SIG-M5 treated with dmso at 0.1 percent for 504 hours (cell line): ENCODE results near the gene EXOSC3.
A peak's percentile ranks its signal among the peaks of the same experiment; 100 is the strongest.
"Not testable (repeated sequence)": the region's sequence is repeated elsewhere in the genome, so short reads cannot be mapped to it uniquely, and the experiment has no call there.

Experiments used
- DNase-seq: peaks from one replicate; lab custom pipeline; 2025; ENCODE audit not compliant: unreplicated experiment; lab: John Stamatoyannopoulos, UW

EXOSC3 gene

DNA sequence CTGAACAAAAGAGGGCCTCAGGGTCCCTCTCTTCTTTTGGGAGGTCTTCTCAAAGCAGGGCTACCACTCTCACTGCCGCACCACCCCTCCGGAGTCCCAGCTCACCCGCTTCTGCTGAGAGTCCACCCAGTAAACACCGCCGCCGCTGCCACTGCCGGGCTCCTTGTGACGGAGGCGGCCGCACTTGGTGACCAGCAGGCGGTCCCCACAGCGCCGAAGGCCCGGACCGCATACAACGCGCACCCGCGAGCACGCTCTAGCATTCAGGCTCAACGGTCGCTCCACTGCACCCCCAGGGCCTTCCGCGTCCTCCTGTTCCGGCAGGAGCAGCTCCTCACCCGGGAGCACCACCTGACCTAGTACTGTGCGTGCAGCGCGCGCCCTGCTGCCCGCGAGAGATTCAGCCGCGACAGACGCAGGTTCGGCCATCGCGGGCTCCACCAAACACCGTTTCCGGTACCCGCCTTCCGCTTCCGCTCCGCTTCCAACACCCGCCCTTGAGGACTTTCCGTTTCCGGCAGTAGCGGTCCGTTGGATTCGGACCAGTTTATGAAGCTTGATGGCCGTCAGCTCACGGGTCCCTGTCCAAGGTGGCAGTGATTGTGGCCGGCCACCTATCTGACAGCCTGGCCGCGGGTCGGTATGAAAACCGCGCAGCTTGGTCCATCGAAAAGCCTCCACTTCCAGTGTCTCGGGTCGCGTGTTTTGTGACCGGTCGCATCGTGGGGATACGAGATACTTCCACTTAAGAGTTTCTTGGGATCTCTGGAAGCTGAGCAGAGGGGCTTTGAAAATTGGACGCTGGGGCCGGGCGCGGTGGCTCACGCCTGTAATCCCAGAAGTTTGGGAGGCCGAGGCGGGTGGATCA lies at the start of gene EXOSC3:
TSS of gene EXOSC3 (minus strand) at position 449 of the 868 bp plus-strand sequence. CDS start at position 429, 20 bp downstream.
- DNase-seq = peak; percentile 91

DNA sequence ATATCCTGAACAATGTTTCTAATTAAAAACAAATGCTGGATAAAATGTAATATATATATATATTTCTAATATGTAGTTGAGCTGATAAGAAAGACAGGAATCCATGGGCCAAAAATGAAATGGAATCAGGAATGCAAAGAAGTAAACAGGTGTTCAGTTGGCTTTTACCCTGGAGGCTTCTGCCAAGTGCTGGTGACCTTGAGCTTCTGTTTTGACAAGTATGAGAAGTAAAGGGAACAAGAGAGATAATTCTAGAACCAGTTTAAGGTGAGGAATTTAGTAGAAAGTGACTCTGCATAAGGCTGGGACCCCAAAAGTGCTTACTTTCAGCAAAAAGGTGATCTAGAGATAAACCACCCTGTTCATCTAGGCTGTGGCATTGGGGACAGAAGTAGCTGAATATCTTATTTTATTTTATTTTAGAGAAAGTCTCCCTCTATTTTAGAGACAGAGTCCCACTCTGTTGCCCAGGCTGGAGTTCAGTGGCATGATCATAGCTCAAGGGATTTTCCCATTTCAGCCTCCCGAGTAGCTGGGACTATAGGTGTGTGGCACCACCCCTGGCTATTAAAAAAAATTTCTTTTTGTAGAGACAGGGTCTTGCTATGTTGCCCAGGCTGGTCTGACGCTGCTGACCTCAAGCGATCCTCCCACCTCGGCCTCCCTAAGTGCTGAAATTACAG lies 42.8 kb upstream of the EXOSC3 start:
- no peak for DNase-seq

DNA sequence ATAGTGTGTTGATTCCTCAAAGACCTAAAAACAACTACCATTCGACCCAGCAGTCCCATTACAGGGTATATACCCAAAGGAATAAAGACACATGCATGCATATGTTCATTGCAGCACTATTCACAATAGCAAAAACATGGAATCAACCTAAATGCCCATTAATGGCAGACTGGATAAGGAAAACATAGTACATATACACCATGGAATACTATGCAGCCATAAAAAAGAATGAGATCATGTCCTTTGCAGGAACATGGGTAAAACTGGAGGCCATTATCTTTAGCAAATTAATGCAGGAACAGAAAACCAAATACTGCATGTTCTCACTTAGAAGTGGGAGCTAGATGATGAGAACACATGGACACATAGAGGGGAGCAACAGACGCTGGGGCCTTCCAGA lies 40.3 kb upstream of the EXOSC3 start:
- DNase-seq = not testable (repeated sequence)

DNA sequence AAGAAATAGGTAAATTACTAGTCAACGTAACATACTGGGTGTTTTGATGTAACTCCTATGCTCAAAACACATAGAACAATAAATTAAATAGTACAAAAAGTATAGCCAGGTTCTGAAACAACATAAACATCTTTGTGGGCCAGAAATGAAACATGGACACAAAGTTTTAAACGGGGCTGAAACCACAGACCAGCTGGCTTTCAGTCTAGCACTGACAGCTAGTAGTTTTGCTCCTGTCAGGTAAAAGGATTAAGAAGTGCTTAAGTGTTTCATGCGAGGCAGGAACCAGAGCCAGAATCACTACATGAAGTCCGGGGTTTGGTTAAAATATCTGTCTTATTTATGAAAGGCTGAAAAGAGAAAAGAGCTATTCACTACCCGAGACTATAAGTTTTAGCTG lies 35.3 kb upstream of the EXOSC3 start:
- no peak for DNase-seq

DNA sequence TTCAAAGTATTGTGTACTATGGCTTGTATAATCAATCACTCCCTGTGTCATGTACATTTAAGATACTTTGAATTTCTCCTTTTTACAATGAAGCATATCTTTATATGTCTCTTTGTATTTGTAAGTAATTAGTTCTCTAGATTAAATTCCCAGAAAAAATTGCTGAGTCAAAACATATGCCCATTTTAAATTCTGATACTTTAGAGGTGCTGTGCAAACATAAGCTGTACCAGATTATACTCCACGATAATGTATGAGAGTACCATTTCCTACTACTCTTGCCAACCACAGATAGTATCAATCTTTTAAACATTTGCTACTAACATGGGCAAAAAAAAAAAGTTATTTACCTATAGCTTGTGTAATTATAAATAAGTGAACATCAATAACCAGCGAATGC lies 34.0 kb upstream of the EXOSC3 start:
- no peak for DNase-seq

DNA sequence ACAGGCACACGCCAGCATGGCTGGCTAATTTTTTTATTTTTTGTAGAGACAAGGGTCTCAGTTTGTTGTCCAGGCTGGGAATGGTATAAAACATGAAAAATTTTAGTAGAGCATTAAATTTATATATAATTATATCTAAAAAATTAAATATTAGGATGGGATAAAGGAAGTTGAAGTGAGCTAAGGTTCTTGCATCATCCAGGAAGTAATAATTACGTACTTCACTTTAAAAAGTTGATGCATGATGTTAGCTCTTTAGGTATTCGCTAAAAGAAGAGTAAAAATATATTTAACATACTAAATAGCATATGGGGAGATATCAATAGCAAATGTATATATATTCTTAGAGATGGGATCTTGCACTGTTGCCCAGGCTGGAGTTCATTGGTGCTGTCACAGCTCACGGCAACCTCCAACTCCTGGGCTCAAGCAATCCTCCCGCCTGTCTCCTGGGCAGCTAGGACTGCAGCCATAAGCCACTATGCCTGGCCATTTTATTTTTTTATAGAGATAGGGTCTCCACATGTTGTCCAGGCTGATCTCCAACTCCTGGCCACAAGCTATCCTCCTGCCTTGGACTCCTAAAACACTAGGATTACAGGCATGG lies 28.0 kb upstream of the EXOSC3 start:
- no peak for DNase-seq

DNA sequence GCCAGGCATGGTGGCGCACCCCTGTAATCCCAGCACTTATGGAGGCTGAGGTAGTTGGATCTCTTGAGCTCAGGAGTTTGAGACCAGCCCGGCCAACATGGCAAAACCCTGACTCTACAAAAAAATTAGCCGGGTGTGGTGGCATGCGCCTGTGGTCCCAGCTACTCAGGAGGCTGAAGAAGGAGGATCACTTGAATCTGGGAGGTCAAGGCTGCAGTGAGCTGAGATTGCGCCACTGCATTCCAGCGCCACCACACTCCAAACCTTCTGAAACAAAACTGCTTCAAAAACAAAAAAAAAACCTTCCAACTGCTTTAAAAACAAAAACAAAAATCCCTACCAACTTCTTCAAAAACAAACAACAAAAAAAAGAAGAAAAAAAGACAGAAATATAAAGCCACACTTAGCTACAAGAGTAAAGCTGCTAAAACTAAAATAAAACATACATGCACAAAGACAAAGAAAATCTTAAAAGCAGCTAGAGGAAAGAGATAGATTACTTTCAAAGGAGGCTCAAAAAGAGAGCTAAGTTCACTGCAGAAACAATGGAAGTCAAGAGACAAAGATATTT lies 27.1 kb upstream of the EXOSC3 start:
- no peak for DNase-seq

DNA sequence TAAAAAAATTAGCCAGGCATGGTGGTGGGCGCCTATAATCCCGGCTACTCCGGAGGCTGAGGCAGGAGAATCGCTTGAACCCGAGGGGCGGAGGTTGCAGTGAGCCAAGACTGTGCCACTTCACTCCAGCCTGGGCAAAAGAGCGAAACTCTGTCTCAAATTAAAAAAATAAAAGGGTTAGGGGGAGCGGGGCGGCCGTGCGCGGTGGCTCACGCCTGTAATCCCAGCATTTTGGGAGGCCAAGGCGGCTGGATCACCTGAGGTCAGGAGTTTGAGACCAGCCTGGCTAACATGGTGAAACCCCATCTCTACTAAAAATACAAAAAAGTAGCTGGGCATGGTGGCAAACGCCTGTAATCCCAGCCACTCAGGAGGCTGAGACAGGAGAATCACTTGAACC lies 24.8 kb upstream of the EXOSC3 start:
- not testable (repeated sequence) for DNase-seq

DNA sequence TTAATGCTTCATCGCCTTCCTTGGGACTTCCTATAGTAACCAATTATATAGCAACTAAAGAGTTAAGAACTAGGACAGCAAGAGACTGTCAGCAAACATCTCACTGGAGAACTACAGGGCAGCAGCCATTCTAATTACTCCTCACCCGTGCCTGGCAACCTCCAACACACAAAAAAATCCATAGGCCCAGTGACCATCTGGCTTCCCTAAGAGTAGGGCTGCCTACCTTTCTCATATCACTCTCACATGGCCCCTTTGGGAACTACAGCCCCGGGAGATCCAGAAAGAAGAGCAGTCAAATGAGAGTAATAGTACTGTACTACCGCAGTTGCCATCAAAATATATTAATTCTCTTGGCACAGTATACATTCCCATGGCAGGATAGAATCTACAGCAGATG lies 21.4 kb upstream of the EXOSC3 start:
- DNase-seq = no peak

DNA sequence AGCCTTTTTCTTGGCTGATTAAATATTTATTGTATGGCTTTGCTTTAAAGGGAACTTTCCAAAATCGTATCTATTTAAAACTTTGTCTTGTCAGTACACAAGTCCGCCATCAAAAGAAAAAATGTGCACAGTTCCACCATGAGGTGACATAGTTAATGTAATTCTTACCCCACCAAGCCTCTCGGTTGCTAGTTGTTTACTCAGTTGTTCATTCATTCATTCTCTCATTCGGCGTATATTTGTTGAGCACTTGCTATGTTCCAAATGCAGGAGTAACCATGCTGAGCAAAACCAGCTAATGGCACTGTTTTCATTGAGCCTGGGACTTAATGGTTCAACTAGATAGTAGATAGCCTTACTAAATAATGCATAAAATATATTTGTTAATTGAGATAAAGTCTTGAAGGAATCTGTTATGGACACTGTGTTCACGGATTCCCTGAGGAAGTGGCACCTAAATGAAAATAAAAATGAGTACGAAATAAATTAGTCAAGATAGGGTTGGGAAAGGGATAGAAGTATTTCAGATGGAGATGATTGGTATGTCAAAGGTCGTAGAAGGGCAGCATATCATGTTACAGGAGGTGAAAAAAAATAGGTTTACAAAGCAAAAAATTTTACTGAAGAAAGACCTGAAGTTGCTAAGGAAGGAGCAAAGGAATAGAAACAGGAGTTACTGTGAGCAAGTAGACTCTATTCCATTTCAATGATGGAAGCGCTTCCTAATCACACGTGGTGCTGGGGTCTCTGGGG lies 17.3 kb upstream of the EXOSC3 start:
- DNase-seq = no peak

DNA sequence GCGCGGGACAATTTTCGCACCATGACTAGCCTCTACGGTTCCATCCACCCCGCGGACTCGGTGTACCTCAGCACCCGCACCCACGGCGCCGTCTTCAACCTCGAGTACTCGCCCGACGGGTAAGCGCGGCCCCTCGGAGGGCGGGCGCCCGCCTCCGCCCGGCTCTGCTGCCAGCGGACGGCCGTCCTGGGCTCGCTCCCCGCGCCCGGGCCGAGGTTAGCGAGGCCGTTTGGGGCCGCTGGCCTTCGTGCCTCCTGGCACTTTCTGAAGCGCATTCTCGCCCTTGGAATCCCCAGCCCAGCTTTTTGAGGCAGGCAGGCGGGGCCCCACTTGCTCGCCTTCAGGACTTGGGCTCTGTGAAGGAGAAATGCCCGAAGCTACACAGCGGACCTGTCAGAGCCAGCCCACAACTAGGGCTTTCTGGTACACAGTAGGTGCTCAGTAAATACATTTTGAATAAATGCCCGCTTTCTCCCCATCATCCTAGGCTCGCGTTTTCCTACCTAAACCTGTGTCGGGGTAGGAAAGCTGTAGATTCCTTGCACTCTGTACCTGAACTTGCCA lies 16.5 kb upstream of the EXOSC3 start:
- no peak for DNase-seq

DNA sequence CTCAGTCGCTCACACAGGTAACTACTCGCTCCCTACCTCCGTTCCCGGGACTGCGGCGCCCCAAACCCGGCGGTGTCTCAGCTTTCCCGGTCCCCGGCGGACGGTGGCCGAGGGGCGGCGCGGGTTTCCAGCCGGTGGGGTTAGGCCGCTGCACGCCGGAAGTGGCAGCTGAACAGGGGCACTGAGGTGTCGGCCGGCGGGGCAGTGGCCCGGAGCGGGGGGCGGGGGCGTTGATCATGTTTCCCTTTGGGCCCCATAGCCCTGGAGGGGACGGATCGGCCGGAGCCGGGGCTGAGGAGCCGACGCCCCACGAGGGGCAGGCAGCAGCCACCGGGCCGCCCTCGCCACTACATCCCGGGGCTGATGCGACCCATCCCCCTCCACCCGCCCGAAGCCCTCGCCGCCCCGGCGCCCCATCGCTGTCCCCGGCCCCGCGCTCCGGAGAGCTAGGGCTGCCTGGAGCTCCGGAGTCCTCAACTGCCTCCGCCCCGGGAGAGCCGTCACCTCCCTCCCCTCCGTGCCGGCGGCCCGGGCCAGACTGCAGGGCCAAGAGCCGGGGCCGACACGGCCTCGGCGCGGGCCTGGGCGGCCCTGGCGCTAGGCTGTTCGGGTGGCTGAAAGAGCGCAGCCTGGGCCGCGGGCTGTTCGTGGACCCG lies 15.9 kb upstream of the EXOSC3 start, which contains the start of gene DCAF10:
TSS of gene DCAF10 (plus strand) at position 167 of the 656 bp plus-strand sequence. CDS start at position 237, 70 bp downstream.
- DNase-seq = peak; percentile 77

DNA sequence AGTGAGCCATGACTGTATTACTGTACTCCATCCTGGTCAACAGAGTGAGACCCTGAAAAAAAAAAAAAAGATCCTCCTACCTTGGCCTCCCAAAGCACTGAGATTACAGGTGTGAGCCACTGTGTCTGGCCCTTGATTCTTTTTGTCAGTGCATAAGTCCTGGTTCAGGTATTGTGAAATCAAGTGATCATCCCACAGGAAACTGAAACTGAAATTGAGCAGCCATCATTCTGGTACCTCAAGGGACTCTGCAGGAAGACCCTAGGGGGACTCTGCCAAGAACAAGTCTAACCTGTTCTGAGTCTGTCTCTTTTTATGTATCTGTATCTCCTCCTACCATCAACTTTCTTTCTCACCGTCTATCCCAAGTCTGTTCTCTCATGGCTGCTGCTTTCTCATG lies 13.8 kb upstream of the EXOSC3 start:
- DNase-seq = no peak

DNA sequence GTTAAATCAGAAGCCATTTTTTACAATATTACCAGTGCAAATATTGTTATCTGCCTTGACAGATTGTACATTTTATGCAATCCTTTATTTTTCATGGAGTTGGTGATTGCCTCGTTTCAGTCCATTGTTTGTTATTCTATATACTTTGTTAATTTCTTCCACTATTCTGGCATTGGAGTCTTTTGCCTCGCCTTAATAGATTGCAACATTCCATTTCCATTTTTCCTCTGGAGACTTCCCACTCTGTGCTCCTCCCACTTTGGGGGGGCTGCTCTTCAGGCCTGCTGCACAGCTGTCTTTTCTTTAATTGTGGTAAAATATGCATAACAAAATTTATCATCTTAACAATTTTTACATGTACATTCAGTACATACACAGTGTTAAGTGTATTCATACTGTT lies 11.4 kb upstream of the EXOSC3 start:
- no peak for DNase-seq

DNA sequence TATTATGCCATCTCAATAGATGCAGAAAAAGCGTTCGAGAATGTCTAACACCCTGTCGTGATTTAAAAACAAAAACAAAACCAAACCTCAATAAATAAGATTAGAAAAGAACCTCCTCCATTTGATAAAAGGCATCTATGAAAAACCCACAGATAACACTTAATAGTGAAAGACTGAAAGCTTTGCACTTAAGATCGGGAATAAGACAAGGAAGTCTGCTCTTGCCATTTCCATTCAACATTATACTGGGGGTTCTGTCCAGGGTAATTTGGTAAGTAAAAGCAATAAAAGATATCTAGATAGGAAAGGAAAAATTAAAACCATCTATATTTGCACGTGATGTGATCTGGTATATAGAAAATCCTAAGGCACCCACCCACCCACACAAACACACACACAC lies 7.3 kb upstream of the EXOSC3 start:
- no peak for DNase-seq

DNA sequence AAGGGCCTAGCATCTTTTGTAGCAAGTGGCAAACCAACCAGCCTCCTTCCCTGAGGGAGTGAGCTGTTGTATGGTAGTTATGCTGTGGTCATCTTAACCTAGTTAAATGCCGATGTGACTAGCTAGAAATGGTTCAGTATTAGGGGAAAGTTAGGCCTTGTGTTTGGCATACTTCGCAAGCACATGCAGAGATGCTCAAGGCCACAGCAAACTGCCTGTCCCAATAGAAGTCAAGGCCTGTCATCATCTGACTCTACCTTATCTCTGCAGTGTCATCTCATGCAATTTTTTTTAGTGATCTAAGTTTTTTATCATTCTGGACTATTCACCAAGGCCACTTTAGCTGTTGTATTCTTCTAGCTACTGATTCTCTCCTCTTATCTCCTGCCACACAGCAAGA lies 5.2 kb upstream of the EXOSC3 start:
- DNase-seq = no peak

DNA sequence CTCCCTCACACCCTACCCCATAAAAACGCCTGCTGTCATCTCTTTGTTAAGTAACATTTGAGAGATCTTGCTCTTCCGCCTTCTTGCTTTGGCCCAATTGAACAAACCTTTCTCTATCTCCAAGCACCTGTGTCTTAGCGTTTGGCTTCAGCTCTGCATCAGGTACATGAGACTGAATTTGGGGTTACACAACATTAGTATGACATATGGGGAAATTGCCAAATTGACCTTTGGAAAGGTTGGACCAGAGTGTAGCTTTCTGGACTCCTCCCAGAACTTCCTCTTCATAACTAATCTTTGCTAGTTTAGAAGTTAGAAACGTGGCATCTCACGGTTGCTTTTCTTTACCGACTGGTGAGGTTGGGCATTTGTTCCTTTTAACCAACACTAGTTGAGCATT lies 3.5 kb upstream of the EXOSC3 start:
- peak; percentile 32 for DNase-seq

DNA sequence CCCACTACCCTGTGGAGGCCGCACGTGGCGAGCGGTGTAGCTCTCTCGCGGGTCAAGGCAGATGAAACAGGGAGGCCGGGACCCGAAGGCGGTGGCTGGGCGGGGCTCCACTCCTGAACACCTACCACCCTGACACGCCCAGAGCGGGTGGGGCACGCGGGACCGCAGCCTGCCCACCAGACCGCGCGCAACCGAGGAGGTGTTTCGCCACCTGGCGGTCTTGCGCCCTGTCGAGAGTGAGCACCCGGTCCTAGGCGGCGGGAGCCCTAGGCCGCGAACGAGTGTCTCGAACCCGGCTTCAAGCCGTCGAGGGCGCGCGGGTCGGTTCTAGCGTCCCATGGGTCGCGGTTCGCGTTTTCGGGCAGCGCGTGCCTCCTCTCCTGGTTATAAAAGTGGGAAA lies 2.2 kb upstream of the EXOSC3 start:
- DNase-seq = no peak

DNA sequence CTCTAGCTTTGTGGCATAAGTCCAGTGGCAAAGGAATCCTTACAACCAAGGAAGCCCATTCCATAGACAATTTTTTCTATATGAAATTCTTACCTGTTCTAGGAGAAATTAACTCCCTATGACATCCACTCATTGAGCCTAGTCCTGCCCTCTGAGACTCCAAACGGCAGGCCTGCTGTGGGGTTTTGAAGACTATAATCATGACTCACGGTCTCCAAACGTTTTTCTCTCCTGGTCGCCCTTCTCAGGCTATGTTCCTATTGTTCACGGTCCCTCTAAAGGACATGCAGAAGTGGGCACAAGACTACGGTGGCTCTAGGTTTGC lies 611 bp downstream of the EXOSC3 start:
- DNase-seq = no peak

DNA sequence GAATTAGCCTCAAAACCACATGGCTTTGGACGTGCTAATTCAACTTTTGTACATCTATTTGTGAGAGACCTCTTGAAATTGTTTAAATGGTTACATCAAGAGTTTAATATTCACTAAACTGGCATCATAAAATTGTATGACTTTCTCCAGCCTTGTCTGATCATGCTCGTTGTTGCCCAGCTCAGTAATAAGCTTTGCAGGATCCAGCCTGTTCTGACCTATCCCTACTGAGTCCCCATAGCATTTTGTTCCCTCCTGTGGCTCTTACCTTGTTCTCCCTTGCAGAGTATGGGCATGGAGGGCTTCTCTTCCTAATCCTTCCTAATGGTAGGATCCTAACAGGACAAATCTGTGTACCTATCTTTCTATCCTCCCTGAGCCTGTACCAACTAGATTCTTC lies 6.3 kb downstream of the EXOSC3 start:
- DNase-seq = no peak
